GM21367 (cell line): Measurements from ENCODE around the gene PHF19.

Experiments used
- ATAC-seq: cut with Tn5 transposase; IDR thresholded peaks from one replicate; pipeline ENCODE4 v1.9.1; 2021; ENCODE audit not compliant: unreplicated experiment

PHF19 gene

DNA sequence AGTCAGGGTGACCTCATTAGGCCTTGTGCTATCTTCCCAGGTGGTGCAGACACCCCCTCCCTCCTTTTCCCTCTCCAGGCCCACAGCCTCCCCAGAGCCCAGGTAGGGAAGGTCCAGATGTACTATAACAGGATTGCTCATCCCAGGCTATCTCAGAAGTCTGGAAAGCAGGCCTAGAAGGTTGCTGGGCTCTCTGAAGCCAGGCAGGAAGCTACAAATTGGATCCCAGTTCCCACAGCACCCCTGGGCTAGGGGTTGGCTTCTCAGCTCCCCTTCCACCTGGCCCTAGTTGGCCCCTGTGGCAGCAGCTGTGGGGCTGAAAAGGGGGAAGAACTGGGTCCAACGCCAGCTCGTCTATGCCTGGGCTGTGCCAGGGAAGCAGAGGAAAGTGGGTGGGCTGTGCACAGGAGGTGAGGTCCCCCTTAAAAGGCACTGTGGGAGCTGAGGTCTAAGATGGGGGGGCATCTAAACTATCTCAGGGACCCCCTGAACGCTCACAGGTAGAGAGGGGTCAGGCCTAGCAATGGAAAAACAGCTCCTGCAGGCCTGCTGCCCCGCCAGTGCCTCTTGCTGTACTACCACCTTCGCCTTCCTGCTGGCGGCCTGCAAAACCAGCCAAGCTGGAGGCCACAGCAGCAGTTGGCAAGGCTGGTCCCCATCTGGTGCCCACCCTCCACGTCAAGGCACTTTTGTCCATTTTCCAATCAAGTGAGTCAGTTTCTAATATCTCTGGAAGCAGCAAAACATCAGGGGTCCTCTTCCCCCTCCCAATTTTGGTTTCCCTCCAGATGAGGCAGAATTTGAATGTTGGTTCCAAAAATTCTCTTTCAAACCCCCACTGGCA is 20.9 kb downstream of the PHF19 start:
- ATAC-seq: no peak

DNA sequence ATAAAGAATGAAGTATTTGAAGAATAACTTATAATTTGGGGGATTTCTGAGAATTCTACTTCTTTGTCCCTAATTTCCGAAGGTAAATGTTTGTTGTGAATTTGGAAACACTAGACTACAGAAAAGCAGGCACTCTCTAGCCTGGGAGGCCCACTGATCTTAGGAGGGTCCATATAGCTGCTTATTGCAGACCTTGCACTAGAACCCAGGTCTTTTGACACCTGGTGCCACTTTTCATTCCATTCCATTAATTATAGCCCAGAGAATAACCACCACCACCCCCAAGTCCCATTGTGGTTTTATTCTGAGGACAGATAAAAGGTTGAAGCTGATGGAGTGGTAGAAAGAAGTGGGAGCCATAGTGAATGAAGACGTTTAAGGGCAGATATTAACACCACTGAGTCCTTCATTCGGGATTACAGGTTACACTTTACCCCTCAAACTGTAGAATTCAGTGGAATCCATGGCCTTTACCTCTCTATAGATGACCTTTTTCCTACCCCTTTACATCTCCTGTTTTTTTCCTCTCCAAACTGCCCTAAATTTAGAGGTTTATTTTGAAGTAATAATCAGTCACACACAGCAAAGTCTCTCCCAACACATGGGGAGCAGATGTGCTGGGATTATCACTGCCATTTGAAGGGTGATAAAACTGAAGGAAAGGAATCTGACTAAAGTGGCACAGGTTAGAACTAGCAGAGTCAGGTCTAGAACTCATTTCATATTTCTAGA is 22.2 kb downstream of the PHF19 start:
- no peak for ATAC-seq

GRCh38 chr9:120853198-120853597 is 23.8 kb downstream of the PHF19 start:
- ATAC-seq: no peak

- ATAC-seq: no peak
Measured at GRCh38 chr9:120852240-120853010, 24.6 kb downstream of the PHF19 start.

DNA sequence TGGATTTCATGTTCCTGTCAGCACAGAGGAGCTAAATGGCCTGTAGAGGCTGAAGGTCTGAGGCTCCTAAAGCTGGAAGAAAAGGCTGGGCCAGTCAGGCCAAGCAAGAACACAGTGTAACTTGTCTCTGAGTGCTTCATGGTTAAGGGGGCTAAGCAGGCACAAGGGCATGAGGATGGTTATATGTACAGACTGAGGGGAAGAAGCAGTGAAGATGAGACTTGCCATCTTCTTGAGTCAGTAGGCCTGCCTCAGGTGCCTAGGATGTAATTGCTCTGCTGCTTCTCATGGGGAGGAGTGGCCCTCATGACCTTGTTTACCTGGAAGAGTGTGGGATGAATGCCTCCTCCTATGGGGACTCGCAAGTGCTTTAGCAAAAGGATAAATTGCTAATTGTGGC is 25.5 kb downstream of the PHF19 start:
- no peak for ATAC-seq

DNA sequence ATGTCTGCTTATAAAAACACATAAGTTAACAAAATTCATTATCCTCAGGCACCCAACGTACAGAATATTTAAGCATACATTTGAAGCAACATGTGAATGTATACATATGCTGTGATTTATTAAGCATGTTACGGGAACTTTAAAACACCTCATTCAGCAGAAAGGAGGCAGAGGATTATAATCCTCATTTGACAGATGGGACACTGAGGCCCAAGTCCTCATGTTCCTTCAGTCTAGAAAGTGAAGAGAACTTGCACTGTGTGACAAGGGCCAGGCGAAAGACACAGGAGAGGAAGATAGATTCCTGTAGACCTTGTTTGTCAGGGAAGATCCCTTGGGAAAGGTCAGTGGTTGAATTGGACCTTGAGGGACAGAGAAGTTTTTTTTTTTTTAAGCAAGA is 26.7 kb downstream of the PHF19 start:
- no peak for ATAC-seq

DNA sequence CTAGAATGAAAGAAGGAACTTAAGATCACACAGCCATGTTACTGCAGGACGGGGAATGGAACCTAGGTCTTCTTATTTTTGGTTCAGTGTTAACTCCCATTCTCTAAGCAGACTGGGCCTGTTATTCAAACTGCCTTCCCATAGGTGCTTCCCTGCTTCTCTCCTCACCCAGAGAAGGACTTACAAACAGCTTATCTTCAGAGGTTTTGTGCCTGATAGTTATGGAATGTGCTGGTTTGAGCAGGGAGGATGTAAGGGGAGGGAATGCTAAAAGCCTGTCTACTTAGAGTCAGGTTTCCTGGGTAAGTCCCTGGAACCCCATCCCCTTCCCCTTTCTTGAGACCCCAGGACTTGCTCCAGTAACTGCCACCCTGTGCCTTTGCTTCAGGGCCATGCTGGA is 30.1 kb downstream of the PHF19 start:
- no peak for ATAC-seq

DNA sequence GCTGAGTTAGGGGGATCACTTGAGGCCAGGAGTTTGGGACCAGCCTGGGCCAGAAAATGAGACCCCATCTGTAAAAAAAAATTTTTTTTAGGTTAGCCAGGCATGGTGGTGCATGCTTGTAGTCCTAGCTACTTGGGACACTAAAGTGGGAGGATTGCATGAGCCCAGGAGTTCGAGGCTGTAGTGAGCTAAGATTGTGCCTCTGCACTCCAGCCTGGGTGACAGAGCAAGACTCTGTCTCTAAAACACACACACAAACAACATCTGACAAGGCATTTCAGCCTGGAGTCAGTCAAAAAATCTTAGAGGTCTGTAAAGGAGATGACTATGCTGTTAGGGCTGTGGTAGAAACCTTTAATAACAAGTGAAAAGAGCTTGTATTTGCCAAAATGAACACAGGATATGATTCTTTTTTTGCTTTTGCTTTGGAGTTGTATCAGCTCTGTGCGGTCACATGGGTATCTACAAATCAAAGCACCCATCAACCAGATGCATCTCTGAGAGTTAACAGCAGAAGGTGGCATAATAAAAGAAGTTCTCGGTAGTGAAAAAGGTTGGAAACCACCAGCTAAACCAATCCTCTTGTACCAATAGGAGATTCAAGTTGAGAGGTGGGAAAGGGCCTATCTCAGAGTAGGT is 30.6 kb downstream of the PHF19 start:
- ATAC-seq: no peak

DNA sequence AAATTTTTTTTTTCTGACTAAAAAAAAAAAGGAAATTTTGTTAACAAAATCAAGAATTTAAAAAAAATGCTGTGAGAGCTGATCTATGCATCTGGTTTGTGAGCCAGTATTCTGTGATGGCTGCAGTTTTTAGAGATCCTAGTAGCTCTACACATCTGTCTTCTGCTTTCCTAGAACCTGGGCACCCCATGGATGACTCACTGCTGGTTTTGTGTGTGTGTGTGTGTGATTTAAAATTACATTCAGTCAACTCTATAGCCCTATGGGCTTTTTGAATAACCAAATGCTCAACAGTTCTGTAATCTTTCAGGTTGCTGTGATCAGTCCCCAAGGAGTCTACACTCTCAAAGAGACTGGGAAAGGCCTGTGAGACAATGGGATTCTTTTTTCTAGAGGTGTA is 31.7 kb downstream of the PHF19 start:
- ATAC-seq: no peak

GRCh38 chr9:120842685-120843485 is 34.1 kb downstream of the PHF19 start, which contains the start of gene PSMD5:
Gene PSMD5, minus strand, starts transcription at chr9:120842922. Its CDS starts 13 bp downstream, at chr9:120842909.
- peak; percentile 99 for ATAC-seq

- ATAC-seq: no peak
Measured at GRCh38 chr9:120841930-120842684, 34.9 kb downstream of the PHF19 start.

- no peak for ATAC-seq
Measured at GRCh38 chr9:120839146-120839545, 37.8 kb downstream of the PHF19 start.

- ATAC-seq: no peak
Measured at GRCh38 chr9:120837921-120838320, 39.1 kb downstream of the PHF19 start.

GRCh38 chr9:120833325-120833724 is 43.7 kb downstream of the PHF19 start:
- no peak for ATAC-seq

DNA sequence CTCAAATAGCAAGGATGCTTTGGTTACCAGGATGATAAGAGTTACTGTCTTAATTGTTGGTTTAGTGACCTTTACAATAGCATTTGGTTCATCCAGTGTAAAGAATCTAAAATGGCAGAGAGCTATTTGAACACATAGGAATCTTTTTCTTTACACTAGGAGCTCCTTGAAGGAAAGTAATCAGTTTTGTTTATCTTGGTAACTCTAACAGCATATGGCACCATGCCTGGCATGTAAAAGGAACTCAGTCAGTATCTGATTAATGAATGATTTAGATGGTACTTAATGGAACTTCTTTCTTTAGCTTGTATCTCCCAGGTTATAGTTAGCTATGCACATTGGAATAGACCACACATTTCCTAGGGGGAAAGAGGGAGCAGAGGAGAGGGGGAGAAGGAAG is 44.2 kb downstream of the PHF19 start:
- ATAC-seq: no peak

GRCh38 chr9:120830865-120831264 is 46.1 kb downstream of the PHF19 start:
- no peak for ATAC-seq

DNA sequence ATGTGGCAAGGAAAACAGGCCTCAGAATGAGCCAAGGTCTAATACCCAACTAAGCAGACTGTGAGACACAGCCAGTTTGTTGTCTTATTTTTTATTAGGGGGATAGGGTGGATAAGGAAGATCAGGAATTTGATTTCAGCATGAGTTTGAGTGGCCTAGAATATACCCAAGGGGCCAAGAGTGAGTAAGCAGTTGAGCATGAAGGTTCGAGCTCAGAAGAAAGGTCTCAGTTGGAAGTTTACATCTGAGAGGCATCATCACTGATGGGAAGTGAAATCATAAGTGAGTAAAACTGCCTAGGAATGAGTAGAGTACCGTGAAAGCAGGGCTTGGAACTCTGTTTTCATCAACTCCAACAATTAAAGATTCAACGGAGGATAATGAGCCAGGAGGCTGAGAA is 46.8 kb downstream of the PHF19 start:
- ATAC-seq: no peak

DNA sequence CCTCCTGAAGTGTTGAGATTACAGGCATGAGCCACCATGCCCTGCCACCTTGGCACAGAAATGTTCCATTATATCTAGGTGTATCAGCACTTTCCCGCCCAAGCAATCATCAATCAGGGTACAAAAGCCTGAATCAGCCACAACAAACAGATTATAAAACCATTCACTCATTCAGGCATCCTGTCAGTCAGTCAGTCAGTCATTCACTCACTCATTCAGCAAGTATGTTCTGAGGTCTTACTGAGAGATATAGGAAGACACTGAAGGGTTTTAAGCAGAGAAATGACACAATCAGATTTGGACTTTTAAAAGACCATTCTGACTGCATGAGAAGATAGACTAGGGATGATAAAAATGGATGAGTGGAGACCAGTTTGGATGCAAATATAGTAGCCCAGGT is 47.3 kb downstream of the PHF19 start:
- ATAC-seq: no peak

- ATAC-seq: no peak
Measured at GRCh38 chr9:120820095-120820494, 56.9 kb downstream of the PHF19 start.

DNA sequence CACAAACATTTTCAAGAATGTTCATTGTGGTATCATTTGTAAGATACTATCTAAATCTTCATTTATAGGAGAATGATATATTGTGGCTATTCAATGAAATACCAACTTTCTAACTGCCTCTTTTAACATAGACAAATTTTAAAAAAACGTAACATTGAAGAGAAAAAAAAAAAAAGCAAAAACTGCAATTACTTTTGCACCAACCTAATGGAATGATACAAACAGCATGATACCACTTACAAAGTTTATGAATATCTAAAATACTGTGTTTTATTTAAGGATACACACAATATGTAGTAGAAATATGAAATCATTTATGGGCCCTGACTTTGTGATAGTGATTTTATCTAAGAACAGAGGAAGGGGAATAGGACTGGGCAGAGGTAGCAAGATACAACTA is 58.4 kb downstream of the PHF19 start:
- no peak for ATAC-seq
